GM18499 (cell line): ENCODE data around the gene CFL1.

ENCODE experiments used
- ATAC-seq: cut with Tn5 transposase; IDR thresholded peaks from one replicate; pipeline ENCODE4 v1.9.1; 2021; ENCODE audit warnings: moderate number of reproducible peaks; ENCODE audit not compliant: insufficient read depth, unreplicated experiment

The CFL1 gene

DNA sequence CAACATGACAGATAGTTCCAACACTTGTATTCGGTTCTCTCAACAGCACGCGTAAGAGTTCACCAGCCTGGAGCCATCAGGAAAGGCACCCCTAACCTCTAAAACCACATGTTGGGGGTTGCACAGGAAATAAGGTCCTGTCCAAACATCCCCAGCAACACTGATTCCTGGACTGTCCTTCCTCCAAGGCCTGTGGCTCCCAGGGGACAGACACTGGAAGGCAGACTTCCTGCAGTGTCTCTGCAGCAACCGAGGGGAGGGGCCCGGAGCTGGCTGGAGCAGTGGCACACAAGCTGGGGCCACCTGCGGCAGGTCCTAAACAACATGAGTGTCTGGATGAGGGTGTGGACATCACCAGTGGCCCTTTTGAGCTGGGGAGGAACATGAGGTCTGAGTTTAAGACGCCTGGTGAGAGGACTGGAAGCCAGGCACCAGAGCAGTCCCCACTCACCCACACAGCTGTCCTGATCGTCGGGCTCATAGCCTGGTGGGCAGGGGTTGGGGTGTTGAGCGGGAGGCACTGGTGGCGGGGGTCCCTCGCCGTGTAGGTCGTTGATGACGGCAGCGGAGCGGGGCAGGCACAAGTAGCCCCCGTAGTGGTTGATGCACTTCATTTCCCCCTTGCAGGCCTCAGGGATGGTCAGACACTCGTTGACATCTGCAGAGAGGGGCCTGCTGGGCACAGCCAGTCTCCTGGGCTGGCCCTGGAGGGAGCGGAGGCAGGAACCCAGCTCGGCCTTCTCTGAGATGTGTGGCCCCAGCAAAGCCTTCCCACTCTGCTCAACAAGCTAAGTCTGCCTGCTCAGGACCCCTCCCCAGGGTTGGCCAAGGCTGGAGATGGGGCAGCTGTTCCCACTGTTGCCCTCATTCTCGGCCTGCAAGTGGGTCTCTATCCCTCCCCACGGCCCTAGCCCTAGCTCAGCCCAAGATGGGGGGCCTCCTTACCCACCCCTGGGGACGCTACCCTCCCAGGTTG, 13.0 kb upstream of the CFL1 start:
- no peak for ATAC-seq

DNA sequence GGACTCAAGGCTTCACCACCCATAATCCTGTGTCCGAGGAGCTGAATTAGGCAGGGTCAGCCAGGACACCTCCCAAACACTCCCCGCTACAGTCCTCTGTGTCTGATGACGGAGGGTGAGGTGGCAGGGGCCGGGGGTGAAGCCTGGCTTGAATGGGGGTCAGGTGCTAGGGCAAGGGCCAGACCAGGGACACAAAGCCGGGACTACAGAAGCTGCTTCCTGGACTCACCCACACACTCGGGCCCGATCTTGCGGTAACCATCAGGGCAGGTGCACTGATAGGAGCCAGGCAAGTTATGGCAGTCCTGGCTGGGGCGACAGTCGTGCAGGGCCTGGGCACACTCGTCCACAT, 12.3 kb upstream of the CFL1 start:
- ATAC-seq: no peak

DNA sequence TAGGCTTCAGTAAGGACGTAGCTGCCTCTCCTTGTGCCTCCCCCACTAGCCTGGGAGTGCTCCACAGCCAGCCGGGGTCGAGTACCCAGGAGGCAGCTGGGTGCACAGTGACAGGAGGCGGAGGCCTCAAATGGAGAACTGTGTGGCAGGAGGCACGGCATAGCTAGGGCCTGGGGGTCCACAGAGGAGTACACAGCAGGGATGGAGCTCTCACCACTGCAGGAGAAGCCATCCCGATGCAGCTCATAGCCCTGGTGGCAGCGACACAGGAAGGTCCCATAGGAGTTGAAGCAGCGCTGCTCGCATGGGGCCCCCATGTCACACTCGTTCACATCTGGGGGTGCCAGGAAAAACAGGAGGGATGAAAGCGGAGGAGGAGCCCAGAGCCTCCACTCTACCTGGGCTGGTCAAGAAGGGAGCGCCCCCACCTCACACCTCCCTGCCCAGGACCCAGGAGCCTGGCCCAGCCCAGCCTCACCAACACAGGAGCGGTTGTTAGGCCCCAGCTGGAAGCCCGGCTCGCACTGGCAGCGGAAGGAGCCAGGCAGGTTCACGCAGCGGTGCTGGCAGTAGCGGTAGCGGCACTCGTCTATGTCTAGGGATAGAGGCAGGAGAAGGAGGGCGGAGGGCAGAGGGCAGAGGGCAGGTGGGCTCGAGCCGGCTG, 11.8 kb upstream of the CFL1 start:
- no peak for ATAC-seq

DNA sequence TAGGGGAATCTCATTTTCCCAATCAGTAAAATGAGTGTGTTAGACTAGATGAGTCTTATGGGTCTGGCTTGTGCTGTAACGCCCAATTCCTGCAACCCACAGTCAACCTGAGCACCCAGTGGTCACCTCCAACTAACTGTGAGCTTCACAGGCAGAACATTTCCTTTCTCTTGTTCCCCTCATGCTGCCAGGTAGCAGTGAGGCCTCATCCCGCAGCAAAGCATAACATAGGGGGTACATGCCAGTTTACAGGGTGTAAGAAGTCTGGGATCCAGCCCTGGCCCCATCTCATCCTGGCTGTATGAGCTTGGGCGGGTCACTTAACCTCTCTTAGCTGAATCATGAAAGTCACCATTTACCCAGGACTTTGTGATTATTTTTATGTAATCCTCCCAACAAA, 10.9 kb upstream of the CFL1 start:
- ATAC-seq: no peak

DNA sequence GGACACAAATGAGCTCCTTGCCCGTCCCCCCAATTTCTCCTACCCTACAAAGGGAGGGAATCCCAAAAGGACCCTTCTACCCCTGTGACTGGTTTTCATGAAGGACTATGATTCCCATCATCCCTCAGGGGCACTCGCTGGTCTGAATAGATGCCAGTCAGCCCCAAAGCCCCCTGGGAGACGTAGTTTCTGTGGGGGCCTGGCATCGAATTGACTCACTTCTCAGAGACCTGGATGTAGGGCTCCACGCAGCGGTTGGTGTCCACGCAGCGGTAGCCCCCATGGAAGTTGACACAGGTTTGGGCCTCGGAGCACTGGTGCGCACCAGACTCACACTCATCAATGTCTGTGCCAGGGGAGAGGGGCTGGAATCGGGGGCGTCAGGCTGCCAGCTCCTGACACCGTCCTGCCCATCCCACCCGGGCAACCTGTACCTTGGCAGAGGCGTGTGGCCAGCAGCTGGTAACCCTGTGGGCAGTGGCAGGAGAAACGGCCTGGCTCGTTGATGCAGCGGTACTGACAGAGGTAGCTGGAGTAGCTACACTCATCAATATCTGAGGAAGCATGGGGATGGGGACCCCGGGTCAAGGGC, 10.2 kb upstream of the CFL1 start:
- no peak for ATAC-seq

DNA sequence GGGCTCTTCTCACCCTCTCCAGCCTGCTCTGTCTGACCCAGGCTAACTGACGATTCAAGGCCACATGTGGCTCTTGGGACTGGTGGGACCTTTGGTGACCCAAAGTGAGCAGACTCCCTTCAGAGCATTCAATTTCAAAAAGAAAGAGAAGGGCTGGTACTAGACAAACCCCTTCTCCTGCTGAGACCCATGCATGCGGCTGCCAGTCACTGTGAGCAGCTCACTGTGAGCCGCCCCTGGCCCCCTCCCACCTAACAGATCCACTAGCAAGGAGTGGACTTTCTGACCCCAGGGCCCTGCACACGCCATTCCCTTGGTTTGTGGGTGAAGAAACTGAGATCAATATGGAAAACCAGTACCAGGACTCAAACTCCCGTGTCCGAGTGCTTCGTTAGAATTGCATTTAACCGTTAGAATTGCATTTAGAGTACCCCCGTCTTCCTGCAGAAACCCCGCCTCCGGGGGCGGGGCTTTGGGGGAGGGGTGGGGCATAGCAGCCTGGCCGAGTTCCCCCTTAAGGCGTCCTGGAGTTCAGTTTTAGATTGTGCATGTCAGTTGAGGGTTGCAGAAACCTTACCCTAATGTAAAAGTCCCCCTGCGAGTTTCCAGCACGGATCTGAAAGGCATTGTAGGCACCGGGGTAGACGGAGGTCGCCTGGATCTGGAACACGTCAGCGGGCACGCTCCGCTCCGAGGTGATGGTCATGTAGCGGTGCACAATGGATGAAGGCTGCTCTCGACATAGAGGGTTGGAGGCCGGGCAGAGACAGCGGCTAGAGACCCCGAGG, 9.5 kb upstream of the CFL1 start:
- no peak for ATAC-seq

DNA sequence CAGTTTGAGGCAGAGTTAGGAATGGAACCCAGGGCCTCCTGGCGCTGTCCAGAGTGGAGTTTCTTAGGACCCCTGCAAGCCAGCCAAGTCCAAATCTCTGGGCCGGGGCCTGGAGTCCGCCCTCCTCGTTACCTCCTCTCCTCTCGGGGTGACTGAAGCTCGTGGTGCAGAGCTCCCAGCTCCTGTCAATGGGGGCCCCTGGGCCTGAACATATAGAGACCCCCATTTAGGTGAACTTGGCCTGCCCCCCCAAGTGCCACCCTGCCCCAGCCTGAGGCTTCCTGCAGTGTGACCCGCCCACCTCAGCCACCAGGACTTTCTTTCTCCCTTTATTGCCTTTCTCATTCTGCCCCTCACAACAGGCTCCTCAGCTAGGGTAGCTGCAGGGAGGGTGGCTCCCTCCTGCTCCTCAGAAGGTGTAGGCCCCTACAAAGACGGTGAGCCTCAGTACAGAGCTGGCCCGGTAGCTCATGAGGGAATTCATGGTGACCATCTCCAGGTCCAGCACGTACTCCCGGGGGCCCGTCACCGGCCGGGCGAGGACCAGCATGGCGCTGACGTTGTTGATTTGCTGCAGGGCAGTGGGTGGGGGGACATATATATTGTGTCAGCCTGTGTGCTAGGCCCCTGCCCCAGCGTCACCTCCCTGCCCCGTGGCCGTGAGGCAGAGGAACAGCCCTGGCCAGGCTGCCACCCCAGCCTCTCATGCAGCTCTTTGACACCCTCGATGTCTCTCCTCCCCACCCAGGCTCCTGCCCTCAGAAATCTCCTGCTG, 8.7 kb upstream of the CFL1 start:
- ATAC-seq: no peak

DNA sequence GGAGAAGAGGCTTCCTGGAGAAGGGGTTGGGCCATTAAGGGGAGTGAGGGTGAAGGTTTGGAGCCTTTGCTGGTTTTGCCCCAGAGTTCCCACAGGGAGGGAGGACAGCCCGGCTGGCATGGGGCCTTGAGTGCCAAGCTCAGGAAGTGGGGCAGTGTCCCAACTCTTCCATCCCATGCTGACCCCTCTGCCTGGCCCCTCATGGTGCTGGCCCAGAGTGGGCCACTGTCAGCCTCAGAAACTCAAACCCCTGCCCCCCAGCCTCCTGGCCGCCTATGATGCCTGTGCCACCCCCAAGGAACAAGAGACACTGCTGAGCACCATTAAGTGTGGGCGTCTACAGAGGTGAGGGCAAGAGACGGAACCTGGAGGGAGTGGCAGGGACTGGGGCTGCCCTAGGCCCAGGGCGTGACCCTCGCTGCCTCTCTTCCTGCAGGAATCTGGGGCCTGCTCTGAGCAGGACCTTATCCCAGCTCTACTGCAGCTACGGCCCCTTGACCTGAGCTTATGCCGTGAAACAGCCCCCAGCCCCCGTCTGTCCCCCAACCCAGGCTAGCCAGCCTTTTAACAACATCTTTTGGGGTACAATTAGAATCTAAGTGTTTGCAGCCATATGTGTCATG, 7.7 kb upstream of the CFL1 start:
- ATAC-seq: no peak

DNA sequence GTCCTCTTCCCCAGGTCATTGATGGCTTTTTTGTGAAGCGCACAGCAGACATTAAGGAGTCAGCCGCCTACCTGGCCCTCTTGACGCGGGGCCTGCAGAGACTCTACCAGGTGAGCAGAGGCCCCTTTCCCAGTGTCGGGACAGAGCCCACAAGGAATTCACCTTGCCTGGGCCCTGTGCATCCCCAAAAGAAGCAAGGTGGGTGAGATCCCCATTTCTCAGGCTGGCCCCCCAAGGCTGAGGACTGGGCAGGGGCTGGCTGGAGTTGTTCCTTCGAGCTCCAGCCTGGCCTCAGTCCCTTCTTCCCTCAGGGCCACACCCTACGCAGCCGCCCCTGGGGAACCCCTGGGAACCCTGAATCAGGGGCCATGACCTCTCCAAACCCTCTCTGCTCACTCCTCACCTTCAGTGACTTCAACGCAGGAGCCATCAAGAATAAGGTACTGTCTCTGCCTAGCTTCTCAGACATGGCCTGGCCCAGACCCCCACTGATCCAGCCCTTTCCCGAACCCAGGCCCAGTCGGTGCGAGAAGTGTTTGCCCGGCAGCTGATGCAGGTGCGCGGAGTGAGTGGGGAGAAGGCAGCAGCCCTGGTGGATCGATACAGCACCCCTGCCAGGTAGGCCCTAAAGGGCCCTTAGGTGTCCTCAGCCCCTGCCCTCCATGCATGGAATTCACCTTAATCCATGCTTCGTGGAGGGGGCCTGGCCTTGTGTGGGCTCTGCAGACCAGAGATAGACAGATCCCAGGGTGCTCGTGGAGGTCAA, 6.9 kb upstream of the CFL1 start:
- no peak for ATAC-seq

DNA sequence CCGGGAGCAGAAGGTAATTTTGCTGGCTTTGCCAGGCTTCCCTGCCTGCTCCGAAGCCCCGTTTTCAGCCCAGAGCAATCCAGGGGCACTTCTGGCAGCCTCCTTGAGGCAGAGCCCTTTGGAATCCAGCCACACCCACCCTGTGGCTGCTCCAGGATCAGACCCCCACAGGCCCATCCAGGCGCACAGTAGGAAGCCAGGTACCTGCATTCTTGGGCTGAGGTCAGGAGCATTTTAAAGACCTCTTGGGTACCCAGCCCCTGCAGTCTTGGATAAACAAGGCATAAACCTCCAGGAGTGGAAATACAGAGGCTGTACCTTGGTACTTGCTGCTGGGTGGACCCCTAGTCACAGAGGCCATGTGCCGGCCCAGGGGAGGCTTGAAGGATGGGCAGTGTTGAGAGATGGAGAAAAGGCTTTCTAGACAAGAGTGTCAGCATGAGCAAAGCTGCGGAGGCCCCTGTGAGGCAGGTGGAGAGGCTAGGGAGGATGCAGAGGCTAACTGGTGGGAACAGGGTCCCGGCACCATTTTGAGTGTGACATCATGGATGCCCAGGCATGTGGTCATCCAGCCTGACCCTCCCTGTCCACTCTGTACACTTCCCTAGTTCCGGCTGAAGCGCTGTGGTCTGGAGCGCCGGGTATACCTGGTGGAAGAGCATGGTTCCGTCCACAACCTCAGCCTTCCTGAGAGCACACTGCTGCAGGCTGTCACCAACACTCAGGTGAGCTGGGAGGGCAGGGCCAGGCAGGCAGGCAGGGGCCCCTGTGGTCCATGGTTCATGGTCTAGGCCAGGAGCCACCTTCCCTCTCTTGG, 6.1 kb upstream of the CFL1 start:
- ATAC-seq: no peak

DNA sequence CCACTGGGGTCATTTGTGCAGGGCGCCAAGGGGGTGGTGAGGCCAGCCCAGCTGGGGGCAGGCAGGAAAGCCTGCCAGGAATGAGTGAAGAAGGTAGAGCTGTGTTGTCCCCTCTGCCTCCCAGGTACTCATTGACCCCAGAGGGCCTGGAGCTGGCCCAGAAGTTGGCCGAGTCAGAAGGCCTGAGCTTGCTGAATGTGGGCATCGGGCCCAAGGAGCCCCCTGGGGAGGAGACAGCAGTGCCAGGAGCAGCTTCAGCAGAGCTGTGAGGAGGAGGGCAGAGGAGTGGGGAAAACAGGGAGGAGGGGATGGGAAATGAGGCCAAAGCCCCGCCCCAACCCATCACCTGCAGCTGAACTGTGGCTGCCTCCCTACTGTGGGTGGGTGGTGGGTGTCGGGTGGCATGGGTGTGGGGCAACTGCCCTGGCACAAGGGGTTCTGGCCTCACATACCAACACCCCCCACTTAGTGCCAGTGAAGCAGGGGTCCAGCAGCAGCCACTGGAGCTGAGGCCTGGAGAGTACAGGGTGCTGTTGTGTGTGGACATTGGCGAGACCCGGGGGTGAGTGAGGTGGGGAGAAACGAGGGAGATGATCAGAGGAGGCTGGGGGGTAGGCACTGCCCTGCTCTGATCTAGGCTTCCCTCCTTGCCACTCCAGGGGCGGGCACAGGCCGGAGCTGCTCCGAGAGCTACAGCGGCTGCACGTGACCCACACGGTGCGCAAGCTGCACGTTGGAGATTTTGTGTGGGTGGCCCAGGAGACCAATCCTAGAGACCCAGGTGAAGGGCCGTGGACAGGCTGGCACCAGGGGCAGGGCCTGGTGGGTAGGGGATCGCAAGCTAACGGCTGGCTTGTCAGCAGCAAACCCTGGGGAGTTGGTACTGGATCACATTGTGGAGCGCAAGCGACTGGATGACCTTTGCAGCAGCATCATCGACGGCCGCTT, 5.2 kb upstream of the CFL1 start:
- ATAC-seq: no peak

DNA sequence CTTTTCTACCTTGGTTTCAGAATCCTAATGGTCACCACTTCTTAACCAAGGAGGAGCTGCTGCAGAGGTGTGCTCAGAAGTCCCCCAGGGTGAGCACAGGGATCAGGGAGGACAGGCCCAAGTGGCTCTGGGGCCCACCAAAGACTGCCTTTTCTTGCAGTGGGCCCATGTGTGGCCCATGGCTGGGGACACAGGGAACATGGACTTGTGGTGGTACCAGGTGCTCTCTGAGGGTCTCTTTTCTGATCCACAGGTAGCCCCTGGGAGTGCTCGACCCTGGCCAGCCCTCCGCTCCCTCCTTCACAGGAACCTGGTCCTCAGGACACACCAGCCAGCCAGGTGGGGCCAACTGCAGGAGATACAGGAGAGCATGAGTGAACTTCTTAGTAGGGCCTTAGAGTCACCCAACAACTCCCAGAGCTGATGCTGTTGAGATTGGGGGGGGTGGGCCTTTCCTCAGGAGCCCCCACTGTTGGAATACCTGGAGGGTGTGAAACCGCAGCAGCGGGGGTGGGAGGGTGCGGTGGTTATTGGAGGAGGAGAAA, 4.3 kb upstream of the CFL1 start:
- ATAC-seq: no peak

DNA sequence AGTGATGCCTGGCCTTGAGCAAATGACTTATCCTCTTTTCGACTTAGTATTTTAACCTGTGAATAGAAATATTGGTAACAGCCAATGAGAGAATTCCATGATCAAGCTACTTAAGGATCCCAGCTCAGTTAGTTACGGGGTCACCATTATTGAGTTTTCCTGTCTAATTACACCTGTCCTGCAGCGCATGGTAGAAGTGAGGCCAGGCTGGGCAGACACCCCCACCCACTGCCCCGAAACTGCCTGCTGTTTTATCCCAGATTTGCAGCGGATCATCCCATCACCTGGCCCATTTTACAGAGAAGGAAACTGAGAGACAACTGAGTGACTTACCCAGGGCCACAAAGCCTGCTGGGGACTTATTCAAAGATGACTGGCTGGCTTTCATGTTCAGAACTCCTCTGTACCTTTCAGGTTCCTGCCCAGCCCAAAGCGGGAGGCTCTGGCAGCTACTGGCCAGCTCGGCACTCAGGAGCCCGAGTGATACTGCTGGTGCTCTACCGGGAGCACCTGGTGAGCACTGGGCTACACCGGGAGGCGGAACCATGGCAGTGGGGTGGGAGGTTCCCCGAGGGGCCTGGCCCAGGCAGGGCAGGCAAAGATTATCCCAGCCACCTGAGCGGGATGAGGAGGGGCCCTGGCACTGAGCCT, 3.7 kb upstream of the CFL1 start:
- ATAC-seq: no peak

DNA sequence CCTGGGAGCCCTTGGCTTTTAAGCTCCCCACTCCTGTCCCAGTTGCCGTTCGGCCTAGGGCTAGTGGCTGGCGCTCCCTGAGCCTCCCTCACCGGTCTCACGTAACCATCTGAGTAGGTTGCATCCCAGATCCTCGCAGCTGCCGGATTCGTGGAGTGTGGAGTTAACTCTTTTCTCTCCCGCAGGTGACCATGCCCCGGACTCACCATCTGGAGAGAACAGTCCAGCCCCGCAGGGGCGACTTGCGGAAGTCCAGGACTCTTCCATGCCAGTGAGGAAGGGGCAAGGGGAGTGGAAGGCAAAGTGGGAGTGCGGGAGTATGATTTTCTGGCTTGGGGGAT, 3.2 kb upstream of the CFL1 start:
- no peak for ATAC-seq

DNA sequence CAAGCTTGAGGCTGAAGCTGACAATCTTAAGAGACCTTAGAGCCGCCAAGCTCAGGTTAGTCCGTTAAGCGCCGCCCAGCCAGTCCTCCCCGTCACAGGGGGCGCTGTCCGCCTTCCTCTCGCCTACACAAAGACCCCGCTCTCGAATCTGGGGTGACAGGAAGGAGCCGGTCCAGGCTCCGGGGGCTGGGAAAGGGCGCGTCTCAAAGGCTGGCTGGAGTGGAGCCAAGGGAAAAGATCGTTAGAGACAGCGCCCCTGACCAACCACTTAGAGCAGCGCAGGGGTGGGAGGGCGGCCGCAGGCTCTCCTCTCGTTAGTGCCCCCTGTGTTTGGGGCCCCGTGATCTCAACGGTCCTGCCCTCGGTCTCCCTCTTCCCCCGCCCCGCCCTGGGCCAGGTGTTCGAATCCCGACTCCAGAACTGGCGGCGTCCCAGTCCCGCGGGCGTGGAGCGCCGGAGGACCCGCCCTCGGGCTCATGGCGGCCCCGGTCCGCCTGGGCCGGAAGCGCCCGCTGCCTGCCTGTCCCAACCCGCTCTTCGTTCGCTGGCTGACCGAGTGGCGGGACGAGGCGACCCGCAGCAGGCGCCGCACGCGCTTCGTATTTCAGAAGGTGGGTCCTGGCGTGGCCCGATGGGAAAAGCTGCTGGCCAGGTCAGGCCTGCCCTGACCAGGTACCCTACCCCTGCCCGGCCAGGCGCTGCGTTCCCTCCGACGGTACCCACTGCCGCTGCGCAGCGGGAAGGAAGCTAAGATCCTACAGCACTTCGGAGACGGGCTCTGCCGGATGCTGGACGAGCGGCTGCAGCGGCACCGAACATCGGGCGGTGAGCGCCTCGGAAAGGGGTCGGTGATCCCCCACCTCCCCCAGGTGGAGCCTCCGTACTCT, 2.5 kb upstream of the CFL1 start, which contains the start of gene MUS81:
Gene MUS81 (plus strand): TSS at position 156 of the 887 bp plus-strand sequence. CDS start 321 bp downstream, at position 477.
- ATAC-seq: no peak
